OCI-LY1 (cell line): ENCODE data around the gene CMIP.
A peak's percentile ranks its signal among the peaks of the same experiment; 100 is the strongest.

ENCODE experiments used
- H2AFZ ChIP-seq: fragments of 200-600 bp; sonication (generic), shearing (Covaris generic); 2 replicates; pipeline ENCODE4 v1.6.0; 2014; ENCODE audit warnings: antibody characterized with exemption, mild to moderate bottlenecking, low read length
- H3F3A ChIP-seq: fragments of 200-600 bp; sonication (generic), shearing (Covaris generic); 2 replicates; pipeline ENCODE4 v1.6.0; 2014; ENCODE audit warnings: mild to moderate bottlenecking, antibody characterized with exemption, low read length, moderate library complexity; ENCODE audit not compliant: insufficient read depth
- H3K27ac ChIP-seq: fragments of 200-600 bp; sonication (generic); 2 replicates; pipeline ENCODE4 v1.5.1; 2014; ENCODE audit warnings: low read length, mixed run types, mild to moderate bottlenecking, low read depth; ENCODE audit not compliant: poor library complexity, severe bottlenecking
- H3K27me3 ChIP-seq: fragments of 200-600 bp; sonication (generic); 2 replicates; pipeline ENCODE4 v1.6.0; 2014; ENCODE audit warnings: antibody characterized with exemption, mild to moderate bottlenecking, low read length, moderate library complexity; ENCODE audit not compliant: insufficient read depth
- H3K36me3 ChIP-seq: fragments of 200-600 bp; sonication (generic); 2 replicates; pipeline ENCODE4 v1.6.1; 2014; ENCODE audit warnings: mild to moderate bottlenecking, antibody characterized with exemption, low read length, moderate library complexity, mixed read lengths; ENCODE audit not compliant: insufficient read depth
- H3K4me1 ChIP-seq: fragments of 200-600 bp; sonication (generic); 2 replicates; pipeline ENCODE4 v1.5.1; 2014; ENCODE audit warnings: mild to moderate bottlenecking, low read length, moderate library complexity; ENCODE audit not compliant: insufficient read depth, severe bottlenecking
- H3K4me2 ChIP-seq: fragments of 200-600 bp; sonication (generic), shearing (Covaris generic); 2 replicates; pipeline ENCODE4 v1.6.1; 2014; ENCODE audit warnings: low read length
- H3K4me3 ChIP-seq: fragments of 200-600 bp; sonication (generic); 2 replicates; pipeline ENCODE4 v1.5.1; 2014; ENCODE audit warnings: low read length, low read depth, mild to moderate bottlenecking, mixed read lengths; ENCODE audit not compliant: poor library complexity, severe bottlenecking
- H3K79me2 ChIP-seq: fragments of 200-600 bp; shearing (Covaris generic); 2 replicates; pipeline ENCODE4 v1.6.1; 2016; ENCODE audit warnings: mixed run types, low read length, mixed read lengths; ENCODE audit not compliant: insufficient read depth
- H3K9ac ChIP-seq: fragments of 200-600 bp; sonication (generic), shearing (Covaris generic); 2 replicates; pipeline ENCODE4 v1.6.1; 2014; ENCODE audit warnings: mild to moderate bottlenecking, low read length, mixed read lengths
- H3K9me2 ChIP-seq: fragments of 200-600 bp; sonication (generic), shearing (Covaris generic); 2 replicates; pipeline ENCODE4 v1.6.1; 2014; ENCODE audit warnings: low read depth, mild to moderate bottlenecking, low read length, mixed read lengths
- H3K9me3 ChIP-seq: fragments of 200-600 bp; shearing (Covaris generic); 2 replicates; pipeline ENCODE4 v1.6.1; 2014; ENCODE audit warnings: low read length, mixed read lengths
- H4K20me1 ChIP-seq: fragments of 200-600 bp; sonication (generic), shearing (Covaris generic); 2 replicates; pipeline ENCODE4 v1.6.0; 2016; ENCODE audit warnings: mild to moderate bottlenecking, low read length; ENCODE audit not compliant: insufficient read depth
- CTCF ChIP-seq: fragments of 200-600 bp; sonication (generic), shearing (Covaris generic); IDR thresholded peaks from 2 replicates; pipeline ENCODE4 v1.5.1; 2017; ENCODE audit warnings: mild to moderate bottlenecking, antibody characterized with exemption, low read length, moderate library complexity, mixed read lengths
- EZH2 ChIP-seq: fragments of 200-600 bp; sonication (generic), shearing (Covaris generic); IDR thresholded peaks from 2 replicates; pipeline ENCODE4 v1.8.0; 2017; ENCODE audit warnings: borderline replicate concordance, mixed run types, mild to moderate bottlenecking, antibody characterized with exemption, low read length, moderate library complexity, mixed read lengths

CMIP gene

DNA sequence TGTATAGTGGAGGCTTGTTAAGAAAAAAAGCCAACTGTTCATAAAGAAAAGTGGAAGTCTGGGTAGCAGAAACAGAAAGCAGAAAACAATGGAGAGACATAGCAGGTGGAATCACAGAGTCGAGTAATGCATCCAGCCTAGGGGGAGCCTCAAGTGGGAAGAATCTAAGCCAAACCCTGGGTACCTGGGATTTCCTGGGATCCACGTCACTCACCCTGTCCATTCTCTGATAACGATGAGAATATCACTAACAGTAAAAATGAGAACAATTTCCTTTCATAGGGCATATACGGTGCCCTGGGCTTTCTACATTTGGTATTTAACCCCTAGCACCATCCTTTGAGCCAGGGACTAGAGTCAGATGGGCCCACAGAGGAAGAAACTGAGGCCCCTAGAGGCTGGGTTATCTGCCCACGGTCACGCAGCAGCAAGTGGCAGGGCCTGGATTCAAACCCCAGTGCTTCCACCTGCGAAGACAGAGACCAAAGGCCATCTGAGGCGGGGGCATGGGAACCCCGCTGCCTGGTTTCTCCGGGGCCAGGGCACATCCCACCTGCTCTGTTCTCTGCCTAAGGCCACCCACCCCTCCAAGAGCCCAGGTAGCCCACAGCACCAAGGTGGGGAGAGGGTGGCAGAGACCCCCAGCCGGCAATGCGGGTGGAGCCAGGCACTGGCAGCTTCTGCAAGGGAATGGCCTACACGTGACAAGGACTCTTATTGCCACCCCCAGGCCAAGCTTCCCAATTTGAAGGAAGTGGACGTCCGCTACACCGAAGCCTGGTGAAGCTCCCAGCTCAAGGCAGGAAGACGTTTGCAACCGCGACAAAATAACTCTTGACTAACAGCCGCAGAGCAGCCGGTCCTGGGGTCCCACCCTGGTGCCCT, 264.6 kb downstream of the CMIP start:
- Histone ChIP-seq H3K79me2 (no peaks in the 10 kb centered on the region), H3K9me3 (no peaks in the 10 kb centered on the region), H4K20me1 (no peaks in the 10 kb centered on the region), H3K36me3 (peaks cover 41% of the 10 kb centered on the region; the same call in 1 of the 2 replicates), H3K9ac (no peak overlapping the region), H3K27ac (peak overlapping the region; percentile 73), H3K4me3 (no peak overlapping the region), H2AFZ (no peak overlapping the region), H3K9me2 (no peaks in the 10 kb centered on the region), H3K27me3 (no peaks in the 10 kb centered on the region), H3K4me2 (no peak overlapping the region), H3F3A (no peaks in the 10 kb centered on the region; the same call in 1 of the 2 replicates), H3K4me1 (peaks cover 31% of the 10 kb centered on the region)
- TF ChIP-seq CTCF (no peak), EZH2 (no peak)

DNA sequence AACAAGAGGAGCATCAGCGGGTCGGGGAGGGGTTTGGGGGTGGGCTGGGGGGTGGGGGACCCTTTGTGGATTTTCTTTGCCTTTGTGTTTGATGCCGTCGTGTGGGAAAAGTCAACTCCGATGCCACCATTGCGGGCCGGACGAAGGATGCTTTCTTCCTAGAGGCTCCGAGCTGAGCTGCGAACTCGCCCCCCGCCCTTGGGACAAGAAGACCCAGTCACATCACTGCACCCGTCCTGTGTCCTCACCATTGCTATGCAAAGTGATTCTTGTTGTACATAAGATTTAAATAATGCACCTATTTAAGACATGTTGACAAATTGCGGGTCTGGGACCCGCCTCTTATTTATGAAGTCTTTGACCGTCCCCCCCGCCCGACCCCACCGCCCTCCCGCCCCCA, 265.4 kb downstream of the CMIP start:
- Histone ChIP-seq H4K20me1 (no peaks in the 10 kb centered on the region), H3K27me3 (no peaks in the 10 kb centered on the region), H3K9ac (no peak overlapping the region), H3K9me3 (no peaks in the 10 kb centered on the region), H3F3A (no peaks in the 10 kb centered on the region; the same call in 1 of the 2 replicates), H3K4me3 (no peak overlapping the region), H3K79me2 (no peaks in the 10 kb centered on the region), H3K36me3 (peaks cover 36% of the 10 kb centered on the region; the same call in 1 of the 2 replicates), H3K4me2 (no peak overlapping the region), H3K9me2 (no peaks in the 10 kb centered on the region), H2AFZ (no peak overlapping the region), H3K4me1 (peaks cover 39% of the 10 kb centered on the region), H3K27ac (peak overlapping the region; percentile 93)
- no peak for TF ChIP-seq CTCF
- TF ChIP-seq EZH2 = no peak

- peak overlapping the region; percentile 10; the same call in 1 of the 2 replicates for H3K4me2 ChIP-seq
- no peak overlapping the region for H3K4me3 ChIP-seq
- no peak overlapping the region for H2AFZ ChIP-seq
- peak overlapping the region; percentile 37; the same call in 1 of the 2 replicates for H3K9ac ChIP-seq
- peaks cover 30% of the 10 kb centered on the region; the same call in 1 of the 2 replicates for H3K36me3 ChIP-seq
- H3K27ac ChIP-seq = peak overlapping the region; percentile 93
- no peaks in the 10 kb centered on the region for H3K27me3 ChIP-seq
- no peaks in the 10 kb centered on the region for H3K9me2 ChIP-seq
- H3K79me2 ChIP-seq = no peaks in the 10 kb centered on the region
- H3K4me1 ChIP-seq = peaks cover 44% of the 10 kb centered on the region
- H3F3A ChIP-seq = no peaks in the 10 kb centered on the region; the same call in 1 of the 2 replicates
- H4K20me1 ChIP-seq = no peaks in the 10 kb centered on the region
- no peak for TF ChIP-seq EZH2
- TF ChIP-seq CTCF = no peak
- H3K9me3 ChIP-seq = no peaks in the 10 kb centered on the region
Observed at GRCh38 chr16:81710596-81710995, 266.0 kb downstream of the CMIP start.
